AG09319 (cell line): ENCODE data around the gene TMEM81.

Experiments used
- DNase-seq: peaks from one replicate; pipeline ENCODE4 v3.0.0-alpha.2; 2010; ENCODE audit warnings: low read depth; ENCODE audit errors: extremely low read depth
- TF ChIP-seq, protein P1 (sequence below): IDR thresholded peaks from 2 replicates; pipeline ENCODE4 v1.5.1; 2011; ENCODE audit warnings: low read depth, mild to moderate bottlenecking, inconsistent platforms, low read length, moderate library complexity

Gene TMEM81

DNA sequence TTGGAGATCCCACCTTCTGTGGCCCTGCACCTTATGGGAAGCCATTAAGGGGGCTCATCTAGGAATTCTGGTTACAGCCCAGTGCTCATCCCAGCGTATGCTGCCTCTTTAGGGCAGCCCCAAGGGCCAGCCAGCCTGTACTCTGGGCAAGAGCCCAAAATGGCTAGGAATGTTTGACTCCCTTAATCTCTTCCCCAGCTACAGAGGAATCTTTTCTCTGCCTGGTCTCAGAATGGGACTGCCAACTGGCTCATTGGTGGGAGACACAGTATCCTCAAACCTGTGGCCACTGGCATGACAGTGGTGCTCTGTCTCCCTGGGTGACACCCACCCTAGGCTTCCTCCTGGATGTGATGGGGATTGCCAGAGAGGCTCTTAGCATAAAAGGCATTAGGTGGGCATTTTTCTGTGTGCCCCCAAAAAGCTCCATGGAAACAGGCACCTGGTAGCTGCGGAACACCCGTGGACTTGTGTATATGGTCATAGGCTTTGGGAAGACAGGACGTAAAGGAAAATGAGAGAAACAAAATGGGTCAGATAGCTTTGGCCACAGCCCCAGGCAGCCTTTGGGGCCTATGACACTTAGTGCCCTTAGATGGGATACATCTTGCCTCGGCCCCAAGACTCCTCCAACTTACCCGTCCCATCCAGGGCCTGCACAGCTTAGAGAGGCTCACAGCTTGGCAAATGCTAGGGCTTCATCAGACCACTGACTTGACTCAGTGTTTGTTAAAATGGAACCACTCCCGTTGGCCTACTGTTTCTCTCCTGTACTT is 6.9 kb downstream of the TMEM81 start:
- DNase-seq: no peak
- TF ChIP-seq, protein P1, sequence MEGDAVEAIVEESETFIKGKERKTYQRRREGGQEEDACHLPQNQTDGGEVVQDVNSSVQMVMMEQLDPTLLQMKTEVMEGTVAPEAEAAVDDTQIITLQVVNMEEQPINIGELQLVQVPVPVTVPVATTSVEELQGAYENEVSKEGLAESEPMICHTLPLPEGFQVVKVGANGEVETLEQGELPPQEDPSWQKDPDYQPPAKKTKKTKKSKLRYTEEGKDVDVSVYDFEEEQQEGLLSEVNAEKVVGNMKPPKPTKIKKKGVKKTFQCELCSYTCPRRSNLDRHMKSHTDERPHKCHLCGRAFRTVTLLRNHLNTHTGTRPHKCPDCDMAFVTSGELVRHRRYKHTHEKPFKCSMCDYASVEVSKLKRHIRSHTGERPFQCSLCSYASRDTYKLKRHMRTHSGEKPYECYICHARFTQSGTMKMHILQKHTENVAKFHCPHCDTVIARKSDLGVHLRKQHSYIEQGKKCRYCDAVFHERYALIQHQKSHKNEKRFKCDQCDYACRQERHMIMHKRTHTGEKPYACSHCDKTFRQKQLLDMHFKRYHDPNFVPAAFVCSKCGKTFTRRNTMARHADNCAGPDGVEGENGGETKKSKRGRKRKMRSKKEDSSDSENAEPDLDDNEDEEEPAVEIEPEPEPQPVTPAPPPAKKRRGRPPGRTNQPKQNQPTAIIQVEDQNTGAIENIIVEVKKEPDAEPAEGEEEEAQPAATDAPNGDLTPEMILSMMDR: no peak

DNA sequence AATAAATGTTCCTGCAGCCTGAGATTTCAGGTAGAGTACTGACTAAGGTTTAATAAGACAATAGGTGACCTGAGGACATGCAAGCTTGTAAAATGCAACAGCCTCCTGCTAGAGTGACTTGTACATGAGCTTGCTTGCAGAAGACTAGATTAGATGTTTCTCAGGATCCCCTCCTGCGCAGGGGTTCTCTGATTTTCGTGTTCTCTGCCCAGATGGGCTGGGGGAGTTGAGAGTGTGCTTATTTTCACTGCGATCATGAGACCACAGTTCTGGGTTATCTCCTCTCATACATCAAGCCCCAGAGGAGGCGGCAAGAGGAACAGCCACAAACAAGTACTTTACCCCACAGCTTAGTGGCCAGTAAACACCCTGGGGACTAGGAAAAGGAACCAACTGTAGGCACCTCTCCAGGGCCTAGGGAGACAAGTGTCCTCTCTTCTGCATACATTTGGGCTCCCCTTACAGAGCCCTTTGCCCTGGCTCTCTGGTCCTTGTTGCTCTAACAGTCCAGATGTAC is 8.0 kb downstream of the TMEM81 start:
- TF ChIP-seq, protein P1: no peak
- no peak for DNase-seq

DNA sequence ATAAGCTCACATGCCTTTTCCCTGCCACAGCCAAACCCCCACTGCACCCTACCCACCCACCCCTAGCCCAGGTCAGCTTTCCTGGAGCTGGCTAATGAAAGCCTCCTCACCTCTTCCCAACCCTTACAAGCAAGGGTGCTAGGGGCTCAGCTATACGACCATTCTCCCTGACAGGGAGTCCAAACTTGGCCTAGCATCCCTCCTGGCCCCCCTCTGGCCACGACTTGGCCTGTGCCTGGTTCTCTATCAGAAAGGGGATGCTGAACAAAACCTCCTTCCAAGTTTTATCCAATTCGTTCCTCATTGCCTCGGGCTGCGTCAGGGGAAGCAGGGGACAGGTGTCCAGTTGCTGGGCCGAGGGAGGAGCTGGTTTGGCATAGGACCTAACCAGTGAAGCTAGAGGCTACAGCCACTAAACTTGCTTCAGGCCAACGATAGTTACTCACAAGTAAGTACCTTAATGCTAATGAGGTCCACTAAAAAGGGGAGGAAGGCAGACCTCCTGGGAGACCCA is 8.6 kb downstream of the TMEM81 start:
- TF ChIP-seq, protein P1: no peak
- DNase-seq: no peak

DNA sequence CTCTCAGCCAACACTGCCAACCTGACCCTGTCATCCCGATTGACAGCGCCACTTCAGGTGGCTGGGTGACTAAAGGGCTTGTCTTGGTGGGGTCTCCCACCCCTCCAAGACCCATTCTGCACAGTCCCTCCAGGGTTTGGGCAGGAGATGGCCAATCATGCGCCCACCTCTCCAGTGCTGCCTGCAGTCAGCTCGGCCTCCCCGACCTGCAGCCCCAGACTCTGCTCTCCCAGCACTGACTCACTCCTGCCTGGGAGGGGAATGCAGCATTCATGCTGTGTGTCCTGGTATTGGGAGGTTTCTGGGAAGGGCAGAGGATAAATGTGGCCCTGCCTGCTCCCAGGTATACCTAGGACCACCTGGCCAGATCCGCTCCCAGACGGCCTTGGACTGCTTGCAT is 9.7 kb downstream of the TMEM81 start:
- DNase-seq: no peak
- TF ChIP-seq, protein P1: no peak

DNA sequence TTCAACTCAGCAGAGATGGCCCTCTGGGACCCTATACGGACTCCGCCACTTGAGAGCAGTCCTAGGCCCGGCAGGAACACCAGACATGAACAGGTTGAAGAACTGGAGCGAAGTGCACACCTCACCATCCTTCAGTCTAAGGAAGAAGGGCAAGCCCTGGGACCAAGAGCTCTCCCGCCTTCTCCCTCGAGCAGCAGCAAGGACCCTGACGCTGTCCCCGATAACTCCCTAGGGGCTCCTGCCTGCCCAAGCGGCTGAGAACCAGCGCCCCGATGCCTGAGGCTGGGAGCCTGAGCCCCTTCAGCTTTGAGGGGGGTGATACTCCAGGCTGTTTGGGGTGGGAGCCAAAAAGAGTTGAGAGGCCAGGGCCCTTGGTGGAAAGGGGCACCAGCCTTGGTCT is 10.2 kb downstream of the TMEM81 start:
- DNase-seq: no peak
- TF ChIP-seq, protein P1: no peak

DNA sequence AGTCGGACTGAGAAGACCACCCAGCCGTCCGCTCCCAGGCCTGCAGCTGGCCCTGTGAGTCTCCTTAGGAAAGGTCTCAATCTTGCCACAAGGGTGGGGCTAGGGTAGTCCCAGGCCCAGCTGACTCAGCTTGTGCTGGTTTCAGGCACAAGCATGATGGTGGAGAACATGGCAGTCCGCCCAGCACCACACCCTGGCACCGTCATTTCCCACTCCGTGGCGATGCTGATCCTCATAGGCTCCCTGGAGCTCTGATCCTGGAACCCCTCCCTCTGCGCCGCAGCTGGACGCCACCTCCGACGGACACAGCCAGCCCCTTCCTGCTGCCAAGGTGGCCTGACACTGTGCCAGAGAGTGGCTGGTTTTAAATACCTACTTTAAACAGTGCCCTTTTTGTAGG is 10.7 kb downstream of the TMEM81 start:
- TF ChIP-seq, protein P1: no peak
- no peak for DNase-seq

DNA sequence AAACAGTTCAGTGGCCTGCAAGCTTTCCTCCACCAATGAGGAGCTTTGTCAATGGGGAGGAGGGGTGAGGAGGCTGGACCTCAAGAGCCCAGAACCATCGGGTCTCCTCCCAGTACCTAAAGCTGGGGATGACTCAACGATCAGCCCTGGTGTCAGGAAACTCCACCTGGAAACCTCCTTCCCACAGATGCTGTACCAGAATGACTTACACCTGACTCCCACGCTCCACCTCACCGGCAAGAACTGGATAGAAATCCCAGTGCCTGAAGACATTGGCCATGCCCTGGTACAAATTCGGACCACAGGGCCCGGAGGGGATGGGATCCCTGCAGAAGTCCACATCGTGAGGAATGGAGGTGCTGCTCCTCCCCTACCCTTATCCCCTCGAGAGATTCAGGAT is 11.4 kb downstream of the TMEM81 start:
- no peak for DNase-seq
- TF ChIP-seq, protein P1: no peak
